Heart right ventricle (tissue), 16 donors: ENCODE data around the gene TRPV5. TPM values are rescaled to one million over a fixed set of nuclear protein-coding genes. Genes with fewer than 3 reads are reported as not detected.

Experiments
- ATAC-seq, 8 donors: fragments of 200-7000 bp; cut with Tn5 transposase; one replicate each; pipeline ENCODE4 v1.9.1; 2020; ENCODE audit warnings: mild to moderate bottlenecking in 8 of 8, moderate library complexity in 8 of 8, moderate number of reproducible peaks in 1 of 8
- DNase-seq, 2 donors: peaks; one replicate each; pipeline ENCODE4 v3.0.0-alpha.2; 2020
- H3K27ac ChIP-seq, 10 donors: fragments of 200-600 bp; sonication (generic) in 2 of 10; one replicate each; pipeline versions ENCODE4 v1.5.0 to v1.8.0; 2020 to 2022; ENCODE audit warnings: mild to moderate bottlenecking in 3 of 10
- H3K27me3 ChIP-seq, 7 donors: fragments of 200-600 bp; one replicate each; pipeline ENCODE4 v1.8.0; 2021 to 2022; ENCODE audit warnings: mild to moderate bottlenecking in 2 of 7
- H3K36me3 ChIP-seq, 9 donors: fragments of 200-600 bp; sonication (generic) in 1 of 9; one replicate each; pipeline versions ENCODE4 v1.5.0 to v1.8.0; 2020 to 2022; ENCODE audit warnings: mild to moderate bottlenecking in 2 of 9
- H3K4me1 ChIP-seq, 9 donors: fragments of 200-600 bp; sonication (generic) in 1 of 9; one replicate each; pipeline versions ENCODE4 v1.5.0 to v1.8.0; 2020 to 2022; ENCODE audit warnings: mild to moderate bottlenecking in 4 of 9
- H3K4me3 ChIP-seq, 10 donors: fragments of 200-600 bp; sonication (generic) in 2 of 10; one replicate each; pipeline versions ENCODE4 v1.5.0 to v1.8.0; 2020 to 2022; ENCODE audit warnings: mild to moderate bottlenecking in 7 of 10, moderate library complexity in 2 of 10
- H3K9me3 ChIP-seq, 11 donors: fragments of 200-600 bp in 10 of 11; sonication (generic) in 2 of 11; one replicate each; pipeline versions ENCODE4 v1.5.0 to v1.8.0; 2013 to 2022; ENCODE audit warnings: mild to moderate bottlenecking in 2 of 11, control low read depth in 1 of 11, moderate library complexity in 1 of 11
- CTCF ChIP-seq, 9 donors: fragments of 200-600 bp; sonication (generic) in 2 of 9; IDR thresholded peaks; one replicate each; pipeline versions ENCODE4 v1.5.0 to v1.8.0; 2021 to 2022; ENCODE audit warnings: antibody characterized with exemption in 9 of 9, mild to moderate bottlenecking in 5 of 9, moderate library complexity in 1 of 9
- WGBS, 2 donors: extraction: QIAGEN DNeasy Blood & Tissue Kit; methylation state at CpG; one replicate each; pipeline ENCODE4 v1.1.7; 2013; ENCODE audit warnings: inconsistent platforms in 1 of 2; 5-methylcytosine and 5-hydroxymethylcytosine counted together
- intact Hi-C, 10 donors: fragments of 100-400 bp; cut with DNase I; formaldehyde crosslinking; loops; one replicate each; pipeline versions ENCODE4 v1.11.1 to v1.14.2; 2022
- polyA plus RNA-seq, 2 donors: library from polyadenylated mRNA; stranded (reverse); fragments of 200-250 nt; gene quantifications; one replicate each; pipeline ENCODE4 v1.2.3, GENCODE V29; 2013
- total RNA-seq, 10 donors: library from RNA; stranded (reverse); fragmentation: NEBNext Ultra II Directional in 3 of 10; extraction: Animal tissue kit (Norgen Biotek cat#: 25700) in 3 of 10; gene quantifications; one replicate each; pipeline versions ENCODE4 v1.2.1 to v1.2.4, GENCODE V29; 2021 to 2023
- donor health status: Arrhythmogenic right ventricular cardiomyopathy.
- donor health status: ischemic (EF 13 %, LVEDD 7.1; RV severe dilation, severe dysfunction).
- donor health status: healthy with polysubstance abuse.
- donor health status: DM: no; HTN: yes; CAD: no.
- donor health status: DM: no; HTN: no; CAD: no.
- donor health status: ischemic (EF 25% LVEDD 6.9; RV normal size, moderate dysfunction).
- donor health status: ischemic (EF 25% LVEDD 5.7; RV mildly dilated, moderate dysfunction).
- donor health status: healthy.
- donor health status: DM: yes; HTN: yes; CAD: no.
- donor health status: Ischemic cardiomyopathy.
- donor health status: ischemic (EF 35%, LVEDD 5.7; RV mildly dilated, moderate dysfunction).
- donor health status: nonischemic (EF 11% LVEDD 7.7; RV severe dilation, severe dysfunction).
- donor health status: DM: yes; HTN: yes; CAD: no.
- donor health status: PGD.
- donor health status: ischemic (EF 29% LVEDD 5.4; RV normal size, mild dysfunction).
- donor health status: nonischemic (EF 23%, LVEDD 6.1; RV moderate dilation, normal function).

The TRPV5 gene
- total and polyA plus RNA-seq, 12 donors, result not detected

- Histone ChIP-seq H3K9me3 (no peaks in the 10 kb centered on the region), H3K4me3 (no peak overlapping the region), H3K36me3 (no peaks in the 10 kb centered on the region), H3K4me1 (no peaks in the 10 kb centered on the region), H3K27me3 (no peaks in the 10 kb centered on the region), H3K27ac (no peak overlapping the region)
- no peak for TF ChIP-seq CTCF (IDR thresholded peaks at IDR 0.05)
- 52 to 60% methylated on average over 13 of the region's 13 CpGs for WGBS, 2 donors
- ATAC-seq (no peak), DNase-seq (no peak)
- intact Hi-C loops, result no loop called here
These were observed 67.8 kb downstream of the TRPV5 start for GRCh38 chr7:142865766-142866165.

GRCh38 chr7:142864980-142865747 lies 68.4 kb downstream of the TRPV5 start:
- no peaks in the 10 kb centered on the region for H3K36me3 ChIP-seq
- no peak overlapping the region for H3K4me3 ChIP-seq
- ATAC-seq (no peak), DNase-seq (no peak)
- peaks cover 0 to under 1% (median 0%) of the 10 kb centered on the region in 7 donors for H3K27me3 ChIP-seq
- intact Hi-C loops, result no loop called here
- H3K4me1 ChIP-seq, result no peaks in the 10 kb centered on the region
- no peak overlapping the region for H3K27ac ChIP-seq
- WGBS, 2 donors, result 79 to 83% methylated on average over 14 of the region's 14 CpGs
- H3K9me3 ChIP-seq, result no peaks in the 10 kb centered on the region
- TF ChIP-seq CTCF (IDR thresholded peaks at IDR 0.05), result no peak

GRCh38 chr7:142863891-142864685 lies 69.5 kb downstream of the TRPV5 start:
- H3K9me3 ChIP-seq, result no peaks in the 10 kb centered on the region
- H3K27me3 ChIP-seq, result peaks cover 0 to 5% (median 0%) of the 10 kb centered on the region in 7 donors
- ATAC-seq (no peak), DNase-seq (no peak)
- WGBS, 2 donors, result 86% methylated on average over 37 of the region's 37 CpGs
- intact Hi-C loops, result no loop called here
- H3K4me3 ChIP-seq, result no peak overlapping the region
- no peaks in the 10 kb centered on the region for H3K36me3 ChIP-seq
- no peak for TF ChIP-seq CTCF (IDR thresholded peaks at IDR 0.05)
- no peak overlapping the region for H3K27ac ChIP-seq
- peaks cover 0 to 6% (median 0%) of the 10 kb centered on the region in 9 donors for H3K4me1 ChIP-seq

GRCh38 chr7:142862786-142863400 lies 70.7 kb downstream of the TRPV5 start:
- peaks cover 0 to 5% (median 0%) of the 10 kb centered on the region in 7 donors for H3K27me3 ChIP-seq
- no peak for DNase-seq
- intact Hi-C loops, result no loop called here
- H3K27ac ChIP-seq, result no peak overlapping the region
- H3K4me1 ChIP-seq, result peaks cover 0 to 6% (median 0%) of the 10 kb centered on the region in 9 donors
- no peak overlapping the region for H3K4me3 ChIP-seq
- H3K9me3 ChIP-seq, result no peaks in the 10 kb centered on the region
- WGBS, 2 donors, result 78 to 86% methylated on average over 7 of the region's 7 CpGs
- no peak for ATAC-seq
- no peaks in the 10 kb centered on the region for H3K36me3 ChIP-seq
- TF ChIP-seq CTCF (IDR thresholded peaks at IDR 0.05), result no peak
